Activated T-helper 1 cell treated with anti-CD3 and anti-CD28 coated beads, Interleukin-12 subunit alpha, Interleukin-12 subunit beta, Interleukin-2, Interleukin-4 antibody, amounts not matched to agents 30 ng/mL and 10 ng/mL and 1 ng/mL, durations not matched to agents 14 hours and 24 hours and 36 hours (primary cell): ENCODE data around the gene CTNND2. TPM values are rescaled to one million over a fixed set of nuclear protein-coding genes. Genes with fewer than 3 reads are reported as not detected.
"Not testable (repeated sequence)": the region's sequence is repeated elsewhere in the genome, so short reads cannot be mapped to it uniquely, and the experiment has no call there.

Experiments
- DNase-seq: peaks from one replicate; pipeline ENCODE4 v3.0.0; 2021; ENCODE audit warnings: low spot score
- H3K27ac Mint-ChIP-seq: one replicate; pipeline ENCODE4 v1.8.0; 2021; ENCODE audit warnings: mild to moderate bottlenecking, mixed read lengths
- H3K27me3 Mint-ChIP-seq: one replicate; pipeline ENCODE4 v1.8.0; 2022; ENCODE audit warnings: mild to moderate bottlenecking, moderate library complexity, mixed read lengths; ENCODE audit not compliant: insufficient read depth
- H3K36me3 Mint-ChIP-seq: one replicate; pipeline ENCODE4 v1.8.0; 2021; ENCODE audit warnings: low read depth, mixed read lengths
- H3K4me1 Mint-ChIP-seq: one replicate; pipeline ENCODE4 v1.8.0; 2021; ENCODE audit warnings: low read depth, mixed read lengths
- H3K4me3 Mint-ChIP-seq: one replicate; pipeline ENCODE4 v1.8.0; 2021; ENCODE audit warnings: mild to moderate bottlenecking, moderate library complexity, mixed read lengths
- H3K9me3 Mint-ChIP-seq: one replicate; pipeline ENCODE4 v1.8.0; 2021; ENCODE audit warnings: mixed read lengths
- intact Hi-C: fragments of 100-400 bp; cut with micrococcal nuclease; formaldehyde crosslinking; loops from one replicate; pipeline ENCODE4 v1.15.1; 2024
- total RNA-seq: library from RNA; stranded (reverse); gene quantifications from 2 replicates; pipeline ENCODE4 v1.2.3, GENCODE V29; 2022

The CTNND2 gene
- total RNA-seq, 1 donor from 2014 or later = not detected

GRCh38 chr5:11335881-11336760 lies 568.1 kb downstream of the CTNND2 start:
- H3K9me3 Mint-ChIP-seq = no peaks in the 10 kb centered on the region
- intact Hi-C loops = no loop called here
- no peaks in the 10 kb centered on the region for H3K36me3 Mint-ChIP-seq
- no peak for DNase-seq
- H3K27me3 Mint-ChIP-seq = no peaks in the 10 kb centered on the region
- no peaks in the 10 kb centered on the region for H3K4me1 Mint-ChIP-seq
- H3K4me3 Mint-ChIP-seq = no peak overlapping the region
- H3K27ac Mint-ChIP-seq = no peak overlapping the region

GRCh38 chr5:11334404-11334803 lies 569.8 kb downstream of the CTNND2 start:
- DNase-seq = no peak
- intact Hi-C loops = no loop called here
- no peaks in the 10 kb centered on the region for H3K9me3 Mint-ChIP-seq
- no peaks in the 10 kb centered on the region for H3K36me3 Mint-ChIP-seq
- H3K4me1 Mint-ChIP-seq = no peaks in the 10 kb centered on the region
- no peak overlapping the region for H3K4me3 Mint-ChIP-seq
- H3K27me3 Mint-ChIP-seq = no peaks in the 10 kb centered on the region
- H3K27ac Mint-ChIP-seq = no peak overlapping the region

GRCh38 chr5:11329679-11330078 lies 574.6 kb downstream of the CTNND2 start:
- intact Hi-C loops = no loop called here
- Mint-ChIP-seq H3K27ac (no peak overlapping the region), H3K9me3 (no peaks in the 10 kb centered on the region), H3K27me3 (no peaks in the 10 kb centered on the region), H3K4me1 (no peaks in the 10 kb centered on the region), H3K4me3 (no peak overlapping the region), H3K36me3 (no peaks in the 10 kb centered on the region)
- DNase-seq = no peak

GRCh38 chr5:11324521-11325289 lies 579.5 kb downstream of the CTNND2 start:
- no peaks in the 10 kb centered on the region for H3K27me3 Mint-ChIP-seq

GRCh38 chr5:11323761-11324160 lies 580.5 kb downstream of the CTNND2 start:
- H3K9me3 Mint-ChIP-seq = no peaks in the 10 kb centered on the region
- intact Hi-C loops = no loop called here
- H3K36me3 Mint-ChIP-seq = no peaks in the 10 kb centered on the region
- DNase-seq = no peak
- H3K27me3 Mint-ChIP-seq = no peaks in the 10 kb centered on the region
- H3K27ac Mint-ChIP-seq = no peak overlapping the region
- no peaks in the 10 kb centered on the region for H3K4me1 Mint-ChIP-seq
- no peak overlapping the region for H3K4me3 Mint-ChIP-seq

More at GRCh38 chr5:11324521-11325289, 579.5 kb downstream of the CTNND2 start:
- H3K4me3 Mint-ChIP-seq = no peak overlapping the region
- intact Hi-C loops = no loop called here
- H3K27ac Mint-ChIP-seq = no peak overlapping the region
- H3K9me3 Mint-ChIP-seq = no peaks in the 10 kb centered on the region
- DNase-seq = no peak
- no peaks in the 10 kb centered on the region for H3K4me1 Mint-ChIP-seq
- H3K36me3 Mint-ChIP-seq = no peaks in the 10 kb centered on the region

- H3K27ac Mint-ChIP-seq = no peak overlapping the region
- H3K4me3 Mint-ChIP-seq = no peak overlapping the region
Observed at GRCh38 chr5:11322133-11322532, 582.1 kb downstream of the CTNND2 start.

GRCh38 chr5:11319836-11320580 lies 584.2 kb downstream of the CTNND2 start:
- no peaks in the 10 kb centered on the region for H3K4me1 Mint-ChIP-seq
- H3K27ac Mint-ChIP-seq = no peak overlapping the region
- intact Hi-C loops = no loop called here
- H3K36me3 Mint-ChIP-seq = no peaks in the 10 kb centered on the region
- H3K27me3 Mint-ChIP-seq = no peaks in the 10 kb centered on the region
- no peaks in the 10 kb centered on the region for H3K9me3 Mint-ChIP-seq
- DNase-seq = no peak
- no peak overlapping the region for H3K4me3 Mint-ChIP-seq

More at GRCh38 chr5:11322133-11322532, 582.1 kb downstream of the CTNND2 start:
- no peaks in the 10 kb centered on the region for H3K9me3 Mint-ChIP-seq
- DNase-seq = no peak
- no peaks in the 10 kb centered on the region for H3K27me3 Mint-ChIP-seq
- no peaks in the 10 kb centered on the region for H3K36me3 Mint-ChIP-seq
- no peaks in the 10 kb centered on the region for H3K4me1 Mint-ChIP-seq
- intact Hi-C loops = no loop called here

GRCh38 chr5:11313694-11314093 lies 590.6 kb downstream of the CTNND2 start:
- not testable (repeated sequence) for H3K4me3 Mint-ChIP-seq

GRCh38 chr5:11311731-11312130 lies 592.5 kb downstream of the CTNND2 start:
- no peaks in the 10 kb centered on the region for H3K4me1 Mint-ChIP-seq
- no peak overlapping the region for H3K4me3 Mint-ChIP-seq
- no peaks in the 10 kb centered on the region for H3K9me3 Mint-ChIP-seq
- no peaks in the 10 kb centered on the region for H3K36me3 Mint-ChIP-seq
- no peak overlapping the region for H3K27ac Mint-ChIP-seq
- intact Hi-C loops = no loop called here
- no peak for DNase-seq
- H3K27me3 Mint-ChIP-seq = no peaks in the 10 kb centered on the region

More at GRCh38 chr5:11313694-11314093, 590.6 kb downstream of the CTNND2 start:
- DNase-seq, H3K4me1 Mint-ChIP-seq, intact Hi-C loops, H3K27me3 Mint-ChIP-seq, H3K36me3 Mint-ChIP-seq, H3K9me3 Mint-ChIP-seq, H3K27ac Mint-ChIP-seq: not testable (repeated sequence)

- DNase-seq = no peak
- Mint-ChIP-seq H3K4me1 (no peaks in the 10 kb centered on the region), H3K27me3 (no peaks in the 10 kb centered on the region), H3K9me3 (no peaks in the 10 kb centered on the region), H3K36me3 (no peaks in the 10 kb centered on the region), H3K27ac (no peak overlapping the region), H3K4me3 (no peak overlapping the region)
- intact Hi-C loops = no loop called here
Observed at GRCh38 chr5:11311272-11311671, 593.0 kb downstream of the CTNND2 start.

GRCh38 chr5:11310158-11310557 lies 594.1 kb downstream of the CTNND2 start:
- Mint-ChIP-seq H3K36me3 (no peaks in the 10 kb centered on the region), H3K27me3 (no peaks in the 10 kb centered on the region), H3K4me3 (no peak overlapping the region), H3K4me1 (no peaks in the 10 kb centered on the region), H3K27ac (no peak overlapping the region), H3K9me3 (no peaks in the 10 kb centered on the region)
- intact Hi-C loops = no loop called here
- DNase-seq = no peak

- Mint-ChIP-seq H3K27me3 (no peaks in the 10 kb centered on the region), H3K4me3 (no peak overlapping the region), H3K27ac (no peak overlapping the region), H3K4me1 (no peaks in the 10 kb centered on the region), H3K36me3 (no peaks in the 10 kb centered on the region), H3K9me3 (no peaks in the 10 kb centered on the region)
- intact Hi-C loops = no loop called here
- no peak for DNase-seq
Observed at GRCh38 chr5:11306365-11306764, 597.9 kb downstream of the CTNND2 start.

GRCh38 chr5:11305245-11305644 lies 599.0 kb downstream of the CTNND2 start:
- H3K4me1 Mint-ChIP-seq = no peaks in the 10 kb centered on the region
- H3K4me3 Mint-ChIP-seq = no peak overlapping the region
- no peak overlapping the region for H3K27ac Mint-ChIP-seq
- DNase-seq = no peak
- no peaks in the 10 kb centered on the region for H3K27me3 Mint-ChIP-seq
- intact Hi-C loops = no loop called here
- H3K9me3 Mint-ChIP-seq = no peaks in the 10 kb centered on the region
- no peaks in the 10 kb centered on the region for H3K36me3 Mint-ChIP-seq
